Activated CD8-positive, alpha-beta memory T cell treated with anti-CD3 and anti-CD28 coated beads, Interleukin-2, amount 50 U/mL, for 1 hour (primary cell): Measurements from ENCODE around the gene ACOX3.
"Not testable (repeated sequence)": the region's sequence is repeated elsewhere in the genome, so short reads cannot be mapped to it uniquely, and the experiment has no call there.

Source experiments
- DNase-seq: peaks from one replicate; pipeline ENCODE4 v3.0.0-alpha.2; 2020; ENCODE audit errors: extremely low read depth

Gene ACOX3

DNA sequence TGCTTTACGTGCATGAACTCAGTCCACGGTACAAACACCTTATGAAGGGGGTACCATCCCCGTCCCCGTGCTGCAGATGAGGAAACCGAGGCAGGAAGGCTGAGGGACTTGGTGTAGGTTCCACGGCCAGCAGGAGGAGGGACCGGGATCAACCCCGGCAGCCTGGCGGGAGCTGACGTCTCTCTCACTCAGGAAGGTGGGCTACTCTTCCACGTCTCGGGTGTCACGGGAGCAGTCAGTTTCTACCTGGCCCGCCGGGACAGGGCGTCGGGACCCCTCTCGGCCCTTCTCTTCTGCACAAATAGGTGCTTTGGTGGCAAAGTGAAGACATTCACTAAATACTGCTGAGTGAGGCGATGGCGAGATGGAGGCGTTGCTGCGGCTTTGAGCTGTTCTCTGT lies 53.3 kb downstream of the ACOX3 start:
- no peak for DNase-seq

DNA sequence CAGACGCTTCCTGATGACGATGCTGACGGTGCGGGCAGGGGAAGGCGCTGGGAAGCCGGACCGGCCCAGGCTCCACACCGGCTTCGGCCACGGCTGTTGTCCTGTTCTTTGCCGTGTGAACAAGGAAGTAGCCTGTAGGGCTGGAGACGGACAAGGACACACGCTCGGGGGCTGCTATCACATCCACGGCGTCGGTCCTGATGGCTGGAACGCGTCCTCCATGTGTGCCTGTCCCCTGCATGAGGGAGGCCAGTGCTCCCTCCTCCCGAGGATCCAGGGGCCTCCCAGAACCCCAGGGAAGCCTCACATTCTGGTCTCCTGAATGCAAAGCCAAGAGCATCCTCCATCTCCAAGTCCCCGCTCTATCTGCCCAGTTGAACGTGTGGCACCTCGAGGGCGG lies 53.8 kb downstream of the ACOX3 start:
- no peak for DNase-seq

DNA sequence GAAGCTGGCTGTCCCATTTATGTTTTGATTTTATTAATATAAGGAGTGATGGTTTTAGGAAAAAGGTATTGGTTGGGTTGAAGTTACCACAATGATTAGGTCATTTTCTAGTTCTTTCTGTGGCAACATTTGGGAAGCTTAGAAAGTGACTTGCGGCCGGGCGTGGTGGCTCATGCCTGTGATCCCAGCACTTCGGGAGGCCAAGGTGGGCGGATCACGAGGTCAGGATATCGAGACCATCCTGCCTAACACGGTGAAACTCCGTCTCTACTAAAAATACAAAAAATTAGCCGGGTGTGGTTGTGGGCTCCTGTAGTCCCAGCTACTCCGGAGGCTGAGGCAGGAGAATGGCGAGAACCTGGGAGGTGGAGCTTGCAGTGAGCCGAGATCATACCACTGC lies 54.4 kb downstream of the ACOX3 start:
- DNase-seq, result not testable (repeated sequence)

DNA sequence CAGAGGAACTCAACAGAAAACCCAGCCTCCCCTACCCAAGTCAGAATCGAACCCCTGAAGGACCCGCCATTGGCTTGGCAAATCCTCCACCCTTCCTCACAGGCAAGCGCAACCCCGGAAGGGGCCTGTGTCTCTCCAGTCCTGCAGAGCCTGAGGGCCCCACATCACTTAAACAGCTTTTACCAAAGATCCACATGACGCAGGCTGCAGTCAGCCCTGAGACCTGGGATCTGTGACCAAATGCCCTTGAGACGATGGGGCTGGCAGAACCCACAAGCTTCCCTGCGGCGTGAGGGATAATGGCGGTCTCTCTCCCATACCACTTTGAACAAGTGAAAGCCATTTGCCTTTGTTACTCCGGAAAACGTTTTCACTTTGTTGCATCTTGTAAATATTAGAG lies 54.9 kb downstream of the ACOX3 start:
- no peak for DNase-seq

DNA sequence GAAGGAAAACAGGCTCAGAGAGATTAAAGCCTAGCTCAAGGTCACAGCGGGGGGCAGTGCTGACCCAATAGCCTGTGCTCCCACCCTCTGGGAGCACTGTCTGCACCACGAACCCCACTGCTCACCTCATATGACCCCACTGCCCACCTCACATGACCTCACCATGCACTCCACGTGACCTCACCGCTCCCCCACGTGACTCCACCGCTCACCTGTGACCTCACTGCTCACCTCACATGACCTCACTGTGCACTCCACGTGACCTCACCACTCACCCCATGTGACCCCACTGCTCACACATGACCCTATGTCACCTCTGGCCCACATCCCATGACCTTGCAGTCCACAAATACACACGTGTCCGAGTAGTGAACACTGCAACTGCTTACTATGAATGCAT lies 55.4 kb downstream of the ACOX3 start:
- no peak for DNase-seq

DNA sequence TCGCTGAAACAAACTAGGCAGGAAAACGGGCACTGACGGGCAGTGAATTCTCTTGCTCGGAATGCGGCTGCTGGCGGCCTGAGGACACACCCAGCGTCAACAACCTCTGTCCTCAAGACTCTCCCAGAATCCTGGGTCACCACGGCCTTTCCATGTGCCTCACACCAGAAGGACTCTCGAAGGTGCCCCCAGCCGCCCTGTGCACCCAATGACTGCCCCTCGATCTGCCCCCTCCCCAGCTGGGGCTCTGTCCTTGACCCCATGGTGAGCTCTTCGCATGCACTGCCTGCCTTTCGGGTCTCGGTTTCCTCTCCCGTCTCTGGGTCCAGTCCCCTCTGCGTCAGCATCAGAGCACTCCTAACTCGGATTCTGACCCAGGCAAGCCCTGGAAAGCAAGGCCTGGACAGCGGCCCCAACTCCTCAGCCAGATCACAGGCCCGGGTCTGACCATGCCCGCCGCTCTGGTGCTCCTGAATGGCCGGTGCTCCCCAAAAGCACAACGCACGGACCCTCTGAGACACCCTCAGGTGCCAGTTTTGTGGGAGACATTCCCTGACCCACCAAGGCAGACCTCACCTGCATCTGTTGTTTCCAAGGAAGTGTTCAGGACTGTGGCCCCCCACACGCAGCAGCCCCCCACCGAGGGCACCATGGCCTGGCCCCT lies 56.0 kb downstream of the ACOX3 start:
- DNase-seq, result no peak

DNA sequence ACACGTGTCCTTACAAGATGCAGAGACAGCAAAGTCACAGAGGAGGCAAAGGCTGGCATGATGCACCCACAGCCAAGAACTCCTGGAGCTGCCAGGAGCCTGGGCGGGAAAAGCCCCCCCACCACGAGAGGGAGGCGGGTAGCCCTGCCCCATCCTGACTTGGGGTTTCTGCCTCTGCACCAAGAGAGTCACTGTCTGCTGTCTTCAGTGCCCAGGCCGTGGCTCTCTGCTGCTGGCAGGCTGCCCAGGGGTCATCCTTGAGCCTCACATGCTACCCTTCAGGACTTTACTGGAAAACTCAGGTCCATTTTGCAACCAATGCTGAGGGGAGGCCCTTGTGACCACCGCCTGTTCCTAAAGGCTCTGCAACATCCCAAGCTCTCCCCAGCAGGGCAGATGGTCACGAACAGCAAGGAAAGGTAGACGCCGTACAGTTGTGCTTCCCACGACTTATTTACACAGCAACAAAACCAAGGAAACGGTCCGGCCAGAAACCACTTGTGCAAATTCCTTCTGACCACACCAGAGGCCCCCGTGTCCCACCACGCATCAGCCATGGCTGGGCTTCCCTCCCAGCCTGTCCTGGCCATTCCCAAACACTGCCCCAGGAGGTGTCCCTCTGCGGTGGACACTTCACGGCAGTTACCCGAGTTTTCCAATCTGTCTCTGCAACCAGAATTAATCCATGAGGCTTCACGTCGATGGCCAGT lies 56.9 kb downstream of the ACOX3 start:
- DNase-seq, result no peak

DNA sequence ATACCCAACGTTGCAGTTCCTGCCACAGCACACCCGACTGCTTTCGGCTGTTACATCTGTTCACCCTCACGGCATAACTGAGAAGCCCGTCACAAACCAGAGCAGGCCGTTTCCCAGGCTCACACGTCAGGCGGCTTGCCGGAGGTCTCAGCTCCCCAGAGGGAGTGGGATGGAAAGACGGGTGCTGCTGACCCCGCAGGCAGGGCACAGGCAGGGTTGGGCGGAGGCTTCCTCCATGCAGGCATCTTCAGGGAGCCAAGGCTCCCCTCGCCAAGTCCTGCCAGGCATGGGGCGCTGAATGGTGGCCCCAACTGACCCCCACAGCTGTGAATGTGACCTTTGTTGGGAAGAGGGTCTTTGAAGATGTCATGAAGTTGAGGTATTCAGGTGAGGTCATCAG lies 57.5 kb downstream of the ACOX3 start:
- DNase-seq, result no peak

DNA sequence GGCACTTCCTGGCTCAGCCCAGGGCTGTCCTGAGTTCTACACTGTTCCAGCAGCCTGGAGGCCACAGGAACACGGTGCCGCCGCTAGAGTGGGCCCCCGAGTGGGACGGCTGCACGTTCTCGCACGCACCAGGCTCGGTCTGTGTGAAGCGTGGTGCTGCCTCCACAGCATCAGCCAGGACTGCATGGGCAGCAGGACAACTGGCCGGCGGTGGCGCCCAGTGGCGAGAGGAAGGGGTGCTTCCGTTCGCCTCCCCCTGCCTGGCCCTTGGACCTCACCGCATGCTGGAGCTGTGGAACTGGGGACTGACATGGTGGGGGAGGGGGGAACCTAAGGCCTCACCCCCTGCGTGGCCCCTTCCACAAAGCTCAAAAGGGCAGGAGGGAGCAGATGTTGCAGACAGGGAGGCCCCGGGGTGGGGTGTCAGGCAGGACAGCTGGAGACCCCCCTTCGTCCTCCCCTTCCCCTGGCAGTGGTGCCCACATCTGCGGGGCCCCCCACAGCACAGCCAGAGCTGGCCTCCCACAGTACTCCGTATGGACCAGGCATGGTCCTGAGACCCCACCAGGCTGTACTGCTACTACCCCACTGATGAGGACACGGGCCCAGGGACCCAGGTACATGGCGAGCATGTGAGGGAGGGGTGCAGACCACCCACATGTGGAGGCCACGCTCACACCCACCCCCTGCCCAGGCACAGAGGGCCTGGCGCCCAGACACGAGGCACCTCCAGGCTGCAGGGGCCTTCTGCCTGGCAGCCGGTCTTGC lies 58.5 kb downstream of the ACOX3 start:
- no peak for DNase-seq

DNA sequence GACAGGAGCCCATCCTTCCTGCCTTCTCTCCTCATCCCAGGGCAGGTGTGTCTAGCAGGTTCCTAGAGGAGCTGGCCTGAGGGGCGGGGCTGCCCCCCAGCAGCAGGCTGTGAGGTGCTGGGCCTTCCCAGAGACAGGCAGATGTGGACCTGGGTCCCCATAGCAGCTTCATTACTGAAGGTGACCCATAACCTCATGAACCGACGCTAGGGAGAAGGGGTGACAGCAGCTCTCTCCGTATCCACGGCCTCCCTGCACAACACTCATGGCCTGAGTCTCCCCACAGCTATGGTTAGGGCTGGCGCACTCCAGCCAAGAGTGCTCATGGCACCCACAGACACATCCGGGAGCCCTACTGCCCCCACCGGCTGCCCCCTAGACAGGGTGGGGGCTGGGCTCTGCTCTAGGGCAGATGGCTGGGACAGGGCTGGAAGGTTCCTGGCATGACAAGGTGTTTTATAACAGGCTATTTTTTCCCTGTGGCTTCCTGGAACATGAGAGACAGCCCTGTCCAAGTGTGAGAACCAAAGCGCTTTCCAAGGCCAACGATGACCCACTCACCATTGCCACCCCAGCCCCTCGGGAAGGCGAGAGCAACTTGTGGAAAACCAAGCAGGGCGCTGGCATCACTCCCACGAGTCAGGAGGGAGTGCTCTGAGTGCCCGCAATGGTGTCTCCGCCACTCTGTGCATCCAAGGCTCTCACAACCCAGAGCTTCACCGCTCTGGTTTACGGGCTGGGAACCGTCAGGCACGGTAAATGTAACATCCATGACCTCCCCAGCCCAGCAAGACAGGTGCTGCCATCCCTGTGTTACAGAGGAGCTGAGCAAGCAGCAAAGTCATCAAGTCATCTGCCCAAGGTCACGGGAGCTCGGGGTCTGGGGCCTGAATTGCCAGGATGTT lies 59.8 kb downstream of the ACOX3 start:
- DNase-seq, result no peak

DNA sequence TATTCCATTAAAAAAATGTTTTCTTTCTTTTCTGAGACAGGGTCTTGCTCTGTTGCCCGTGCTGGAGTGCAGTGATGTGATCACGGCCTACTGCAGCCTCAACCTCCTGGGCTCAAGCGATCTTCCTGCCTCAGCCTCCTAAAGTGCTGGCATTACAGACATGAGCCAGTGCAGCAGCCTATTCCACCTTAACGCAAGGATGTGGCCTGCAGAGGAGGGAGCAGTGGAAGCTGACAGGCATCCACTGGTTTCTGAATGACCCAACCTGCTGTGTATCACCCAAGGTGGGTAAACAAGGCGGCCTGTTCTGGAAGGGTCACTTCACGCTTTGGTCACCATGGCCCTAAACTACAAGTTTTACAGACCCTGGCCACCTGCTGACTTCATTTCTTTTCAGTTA lies 60.8 kb downstream of the ACOX3 start:
- DNase-seq, result no peak

DNA sequence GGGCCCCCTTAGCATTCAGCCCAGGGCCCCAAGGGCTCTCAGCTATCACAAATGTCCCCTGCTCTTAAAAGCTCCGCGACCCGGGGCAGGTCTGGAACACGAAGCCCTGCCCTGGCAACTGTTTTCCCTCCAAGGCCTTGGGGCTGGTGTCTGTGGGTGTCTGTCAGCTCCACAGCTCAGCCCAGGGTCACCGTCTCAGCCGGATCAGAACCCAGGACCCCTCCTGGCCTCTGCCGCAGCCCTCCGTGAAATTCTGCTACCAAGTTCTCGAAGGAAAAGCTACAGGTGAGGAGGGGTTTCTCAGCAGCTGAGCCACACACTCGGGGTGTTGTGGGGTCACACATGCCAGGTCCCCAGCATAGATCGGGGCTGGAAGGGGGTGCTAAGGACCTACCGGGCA lies 61.2 kb downstream of the ACOX3 start:
- DNase-seq, result no peak

DNA sequence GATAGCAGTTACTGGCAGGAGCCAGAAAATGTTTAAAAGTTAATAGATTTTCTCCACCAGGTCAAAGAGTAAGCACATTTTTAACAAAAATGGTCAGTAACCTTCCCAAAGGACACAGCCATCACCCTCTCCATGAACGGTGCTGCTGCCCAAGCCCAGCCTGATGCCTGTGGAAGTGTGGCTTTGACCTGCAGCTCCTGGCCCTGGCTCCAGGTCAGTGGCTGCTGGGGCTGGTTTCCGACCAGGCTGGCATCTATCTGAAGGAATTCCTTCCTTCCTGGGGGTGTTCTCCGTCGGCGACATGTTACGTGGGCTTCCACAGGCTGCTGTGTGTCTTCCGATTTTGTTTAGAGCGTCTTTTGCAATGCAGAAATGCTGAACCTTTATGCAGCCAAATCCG lies 61.7 kb downstream of the ACOX3 start:
- no peak for DNase-seq

DNA sequence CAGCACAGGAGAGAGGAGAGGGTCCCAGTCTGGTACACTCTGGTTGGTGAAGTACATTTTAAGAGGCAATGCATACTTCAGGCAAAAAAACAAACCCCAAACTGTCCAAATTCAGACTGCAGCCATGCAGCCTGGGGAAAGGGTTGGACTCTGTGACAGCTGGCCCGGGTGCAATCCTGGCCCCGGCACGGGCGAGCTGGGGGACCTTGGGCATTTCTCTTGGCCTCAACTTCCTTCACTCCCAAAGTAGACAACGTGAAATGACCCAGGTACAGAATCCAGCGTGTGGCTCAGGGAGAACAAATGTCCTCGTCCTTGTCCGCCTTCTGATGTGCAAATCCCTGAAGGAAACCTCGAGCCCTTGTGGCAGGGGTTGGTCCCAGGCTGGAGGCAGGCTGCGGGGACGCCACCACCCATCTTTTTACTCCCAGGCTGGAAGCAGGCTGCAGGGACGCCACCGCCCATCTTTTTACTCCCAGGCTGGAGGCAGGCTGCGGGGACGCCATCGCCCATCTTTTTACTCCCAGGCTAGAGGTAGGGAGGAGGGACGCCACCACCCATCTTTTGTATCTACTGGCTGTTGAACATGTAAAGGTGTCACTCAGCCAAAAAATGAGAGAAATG lies 62.3 kb downstream of the ACOX3 start:
- DNase-seq, result no peak

DNA sequence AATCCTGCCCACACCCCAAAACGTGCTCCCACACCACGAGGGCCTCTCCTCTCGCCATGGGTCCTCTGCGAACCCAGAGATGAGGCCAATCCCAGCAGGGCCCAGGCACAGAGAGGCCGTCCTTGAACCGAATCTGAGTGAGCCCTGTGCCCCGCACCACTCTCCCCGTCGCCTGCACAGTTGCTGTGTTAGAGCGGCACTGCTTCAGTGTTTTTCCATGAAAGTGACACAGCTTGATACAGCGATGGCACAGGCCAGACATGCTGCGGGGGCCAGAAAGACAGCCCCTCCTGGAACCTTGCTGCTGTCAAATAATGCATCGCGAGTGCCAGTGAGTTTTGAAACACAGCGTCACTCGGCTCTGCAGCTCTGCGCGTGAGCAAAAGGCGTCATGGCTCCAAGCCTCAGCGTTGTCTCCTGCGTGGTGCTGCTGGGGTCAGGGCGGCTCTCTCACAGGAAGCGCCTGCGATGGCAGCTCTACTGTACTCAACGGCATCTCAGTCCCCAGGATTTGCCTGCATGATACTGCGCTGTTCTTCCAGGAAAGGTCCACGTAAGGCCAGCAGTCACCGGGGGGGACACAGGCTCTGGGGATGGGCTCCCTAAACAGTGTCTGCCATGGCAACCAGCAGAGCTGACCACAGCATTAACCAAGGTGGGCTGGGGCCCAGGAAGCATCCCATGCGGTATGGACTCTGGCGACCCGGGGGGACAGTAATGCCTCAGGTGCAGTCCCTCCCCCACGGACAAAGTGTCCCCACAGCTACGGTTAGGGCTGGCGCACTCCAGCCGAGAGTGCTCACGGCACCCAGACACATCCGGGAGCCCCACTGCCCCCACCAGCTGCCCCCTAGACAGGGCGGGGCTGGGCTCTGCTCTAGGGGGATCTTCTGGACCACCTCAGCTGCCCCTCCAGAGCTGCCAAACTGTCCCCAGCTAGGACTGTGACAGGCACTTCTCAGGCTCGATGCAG lies 63.1 kb downstream of the ACOX3 start:
- DNase-seq, result no peak

DNA sequence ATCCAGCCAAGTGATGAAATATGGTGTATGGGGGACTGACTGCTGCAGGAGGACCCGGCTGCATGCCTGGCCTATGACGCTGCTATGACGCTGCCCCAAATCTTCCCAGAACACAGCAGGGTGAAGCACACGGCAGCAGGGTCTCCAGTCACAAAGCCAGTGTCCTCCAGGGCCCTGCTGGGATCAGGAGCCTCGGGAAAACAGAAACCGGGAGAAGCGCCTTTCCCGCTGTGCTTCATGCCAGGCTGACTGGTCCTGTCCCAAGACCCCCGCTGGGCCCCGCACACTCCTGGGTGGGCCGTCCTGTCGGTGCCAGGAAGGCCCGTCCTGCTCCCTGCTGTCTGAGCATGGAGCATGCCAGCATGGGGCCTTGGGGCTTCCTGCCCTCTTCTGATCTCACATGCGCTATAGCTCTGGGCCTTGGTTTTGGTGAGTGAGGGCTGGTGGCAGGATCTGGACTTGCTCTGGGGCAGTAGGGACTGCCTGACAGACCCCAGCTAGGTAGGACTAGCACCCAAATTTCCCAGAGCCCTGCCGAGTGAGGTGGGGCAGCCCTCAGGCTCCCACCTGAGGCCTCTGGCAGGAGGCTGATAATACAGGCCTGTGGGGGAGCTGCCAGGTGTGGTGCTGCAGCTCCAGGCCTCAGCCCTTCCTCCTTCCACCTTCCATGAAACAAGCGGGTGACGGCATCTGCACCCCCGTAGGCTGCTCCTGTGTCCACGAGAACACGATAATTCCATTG lies 64.0 kb downstream of the ACOX3 start:
- no peak for DNase-seq

DNA sequence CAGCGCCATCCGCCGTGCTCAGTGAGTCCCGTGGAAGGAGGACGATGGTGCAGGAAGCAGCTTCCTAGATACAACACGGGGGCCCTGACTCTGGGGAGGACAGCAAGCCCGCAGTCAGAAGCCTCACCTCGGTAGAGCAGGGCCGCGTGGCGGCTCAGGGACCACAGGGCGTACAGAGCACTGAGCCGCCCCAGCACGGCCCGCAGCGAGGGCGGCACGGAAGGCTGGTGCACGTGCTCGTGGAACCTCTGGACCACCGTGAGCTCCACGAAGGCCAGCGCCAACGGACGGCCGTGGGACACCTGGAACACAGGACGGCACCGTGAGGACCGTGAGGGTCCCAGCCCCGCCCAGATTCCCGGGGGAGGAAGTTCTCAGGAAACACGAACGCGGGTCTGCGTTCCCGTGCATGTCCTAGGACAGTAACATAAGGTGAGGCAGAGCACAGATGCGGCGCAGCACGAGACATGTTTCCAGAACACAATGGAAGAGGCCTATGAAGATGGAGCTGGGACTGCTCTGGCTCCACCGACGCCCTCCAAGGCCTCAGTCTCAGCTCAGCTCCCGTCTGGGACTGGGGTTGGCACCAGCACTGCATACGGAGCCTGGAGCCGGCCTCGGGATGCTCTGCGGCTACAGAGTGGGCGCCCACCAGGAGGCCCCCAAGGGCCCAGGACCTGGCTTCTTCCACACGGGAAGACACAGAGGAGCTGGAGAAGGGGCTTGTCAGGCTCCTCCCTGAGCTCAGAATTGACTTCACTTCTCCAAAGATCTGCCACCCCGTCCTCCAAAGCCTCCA lies 65.5 kb downstream of the ACOX3 start:
- no peak for DNase-seq

DNA sequence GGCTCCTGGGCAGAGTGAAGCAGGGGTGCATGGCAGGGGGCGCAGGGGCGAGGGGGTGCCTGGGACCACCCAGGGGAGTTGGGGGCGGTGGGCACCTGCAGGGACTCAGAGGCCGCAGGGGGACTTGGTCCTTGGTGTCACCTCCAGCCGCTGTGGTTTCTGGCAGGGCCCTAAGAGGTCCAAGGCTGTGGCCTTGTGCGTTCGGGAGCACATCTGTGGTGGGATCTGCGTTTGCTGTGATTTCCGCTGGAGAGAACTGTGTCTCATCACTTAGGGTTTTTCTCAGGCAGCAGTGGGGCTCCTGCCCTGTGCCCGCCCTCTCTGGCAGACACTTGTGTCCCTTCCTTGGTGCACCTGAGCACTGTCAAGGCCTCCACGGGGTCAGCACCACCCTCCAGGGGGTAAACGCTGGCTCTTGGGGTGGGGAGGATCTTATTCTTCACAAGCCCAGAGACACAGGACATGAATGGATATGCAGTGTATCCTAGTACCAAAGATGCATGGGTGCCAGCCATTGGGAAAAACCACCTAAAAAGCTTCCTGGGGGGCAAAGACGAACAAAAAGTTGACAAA lies 66.5 kb downstream of the ACOX3 start:
- DNase-seq, result no peak
